Stimulated activated CD8-positive, alpha-beta memory T cell treated with anti-CD3 and anti-CD28 coated beads, Interleukin-15, amount 100 ng/mL, for 1 hour (primary cell): ENCODE data around the gene ERC2.

ENCODE experiments used
- DNase-seq: peaks from one replicate; pipeline ENCODE4 v3.0.0-alpha.2; 2020; ENCODE audit warnings: low read depth

Gene ERC2

DNA sequence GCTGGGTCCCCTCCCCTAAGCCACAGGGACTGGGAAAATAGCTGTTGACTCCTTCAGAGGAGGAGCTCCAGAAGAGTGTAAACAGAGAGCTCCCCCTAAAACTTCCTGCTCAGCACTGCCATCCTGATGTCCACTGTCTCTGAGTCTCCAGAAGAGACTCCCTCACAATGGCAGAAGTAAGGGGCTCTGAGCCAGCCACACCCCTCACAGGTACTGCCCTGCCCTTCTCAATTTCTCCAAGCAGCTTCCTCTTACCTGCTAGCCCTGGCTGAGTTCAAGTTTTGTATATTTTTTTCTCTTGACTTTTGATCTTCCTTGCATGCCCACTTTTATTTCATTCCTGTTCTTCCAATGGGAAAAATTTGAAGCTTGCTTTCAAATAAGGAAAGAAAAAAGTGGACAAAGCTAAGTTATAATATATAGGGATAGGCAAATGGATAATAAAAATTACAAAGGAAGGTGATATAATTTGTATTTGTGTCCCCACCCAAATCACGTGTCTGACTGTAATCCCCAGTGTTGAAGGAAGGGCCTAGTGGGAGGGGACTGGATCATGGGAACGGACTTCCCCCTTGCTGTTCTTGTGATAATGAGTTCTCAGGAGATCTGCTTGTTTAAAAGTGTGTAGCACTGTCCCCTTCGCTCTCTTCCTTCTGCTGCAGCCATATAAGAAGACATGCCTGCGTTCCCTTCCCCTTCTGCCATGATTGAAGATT, 539.0 kb downstream of the ERC2 start:
- DNase-seq = no peak

DNA sequence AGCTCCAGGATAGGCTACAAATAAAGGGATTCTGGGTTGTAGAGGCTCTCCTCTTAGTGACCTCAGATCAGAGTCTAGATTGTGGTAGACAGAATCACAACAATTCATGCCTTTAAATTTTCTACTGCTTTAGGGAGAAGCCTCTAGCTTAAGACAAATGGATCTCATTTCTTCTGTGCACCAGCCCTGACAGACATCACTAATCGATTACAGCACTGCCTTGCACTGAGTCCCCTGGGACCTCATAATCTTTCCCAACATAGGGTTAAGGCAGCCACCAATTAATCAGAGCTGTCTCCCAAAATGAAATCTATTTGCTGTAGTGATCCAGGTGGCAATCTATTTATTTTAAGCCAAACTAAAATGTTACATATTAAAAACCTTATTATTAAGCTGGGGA, 544.6 kb downstream of the ERC2 start:
- DNase-seq = no peak

DNA sequence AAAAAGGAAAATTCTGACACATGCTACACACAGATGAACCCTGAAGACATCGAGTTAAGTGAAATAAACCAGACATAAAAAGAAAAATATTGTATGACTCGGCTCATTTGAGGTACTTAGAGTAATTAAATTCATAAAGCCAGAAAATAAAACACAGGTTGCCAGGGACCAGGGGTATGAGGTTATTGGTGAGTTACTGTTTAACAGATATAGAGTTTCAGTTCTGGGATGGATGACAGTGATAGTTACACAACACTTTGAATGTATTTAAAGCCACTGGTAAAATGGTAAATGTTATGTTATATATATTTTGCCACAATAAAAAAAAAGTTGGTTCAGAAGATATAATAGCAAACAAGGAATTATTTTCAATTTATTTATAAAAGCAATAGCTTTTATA, 545.1 kb downstream of the ERC2 start:
- DNase-seq = no peak

DNA sequence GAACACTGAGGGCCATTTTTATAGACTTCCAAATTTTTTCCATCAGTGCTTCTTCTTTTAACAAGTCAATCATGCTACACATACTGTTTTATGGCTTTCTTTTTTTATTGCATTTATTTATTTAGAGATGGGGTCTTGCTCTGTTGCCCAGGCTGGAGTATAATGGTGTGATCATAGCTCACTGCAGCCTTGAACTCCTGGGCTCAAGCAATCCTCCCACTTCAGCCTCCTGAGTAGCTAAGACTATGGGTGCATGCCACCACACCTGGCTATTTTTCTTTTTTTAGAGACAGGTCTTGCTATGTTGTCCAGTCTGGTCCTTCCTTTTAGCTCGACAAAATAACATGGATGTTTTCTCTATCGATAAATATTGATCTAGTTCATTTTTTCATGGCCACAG, 555.4 kb downstream of the ERC2 start:
- no peak for DNase-seq

DNA sequence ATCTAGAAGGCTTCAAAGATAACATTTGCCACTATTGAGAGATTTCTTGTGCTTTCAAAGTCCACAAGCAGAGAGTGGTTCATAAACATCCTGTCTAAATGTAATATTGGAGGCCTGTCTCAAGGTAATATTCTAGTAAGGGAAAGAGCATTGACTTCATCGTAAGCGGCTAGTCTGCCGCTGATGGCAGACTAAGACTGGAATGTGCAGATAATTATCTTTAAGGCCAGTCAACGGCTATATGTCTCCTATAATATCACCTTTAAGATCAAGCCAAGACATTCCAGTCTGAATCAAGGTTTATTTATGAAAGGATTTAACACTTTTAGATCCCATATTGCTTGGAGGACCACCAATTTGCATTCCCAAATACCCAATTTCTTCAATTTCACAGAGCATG, 557.0 kb downstream of the ERC2 start:
- DNase-seq = no peak

DNA sequence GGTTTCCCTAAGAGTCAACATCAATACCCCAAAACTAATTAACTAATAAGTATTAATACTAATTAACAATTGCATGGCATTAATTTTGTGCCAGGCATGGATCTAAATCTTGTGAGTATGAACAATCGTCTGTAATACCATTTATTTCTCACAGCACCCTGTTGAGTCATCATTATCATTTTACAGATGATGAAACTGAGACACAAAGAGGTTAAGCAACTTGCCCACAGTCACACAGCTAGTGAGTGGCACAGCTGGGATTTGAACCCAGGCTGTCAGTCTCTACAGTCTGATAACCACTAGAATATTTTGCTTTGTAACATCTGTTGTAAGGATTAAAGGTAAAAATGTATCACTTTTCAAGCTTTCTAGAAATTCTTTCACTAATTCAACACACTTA, 557.7 kb downstream of the ERC2 start:
- DNase-seq = no peak

DNA sequence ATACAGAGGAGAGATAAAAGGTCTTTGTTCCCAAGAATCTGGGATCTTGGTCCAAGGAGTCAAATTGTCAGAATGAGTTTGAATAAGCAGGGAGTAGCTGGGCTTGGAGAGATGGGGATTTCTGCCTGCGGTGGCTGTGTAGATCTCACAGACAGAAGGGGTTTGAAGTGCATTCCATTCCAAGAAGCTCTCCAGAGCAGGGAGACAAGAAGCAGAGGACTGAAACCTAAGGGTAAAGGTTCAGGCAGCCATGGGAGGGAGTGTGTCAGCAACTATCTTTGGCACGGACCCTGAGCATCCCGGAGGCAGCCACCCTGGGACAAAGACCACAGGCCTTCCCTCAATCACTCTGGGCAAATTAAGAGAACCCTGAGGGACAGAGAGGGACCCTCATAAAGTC, 558.9 kb downstream of the ERC2 start:
- no peak for DNase-seq

DNA sequence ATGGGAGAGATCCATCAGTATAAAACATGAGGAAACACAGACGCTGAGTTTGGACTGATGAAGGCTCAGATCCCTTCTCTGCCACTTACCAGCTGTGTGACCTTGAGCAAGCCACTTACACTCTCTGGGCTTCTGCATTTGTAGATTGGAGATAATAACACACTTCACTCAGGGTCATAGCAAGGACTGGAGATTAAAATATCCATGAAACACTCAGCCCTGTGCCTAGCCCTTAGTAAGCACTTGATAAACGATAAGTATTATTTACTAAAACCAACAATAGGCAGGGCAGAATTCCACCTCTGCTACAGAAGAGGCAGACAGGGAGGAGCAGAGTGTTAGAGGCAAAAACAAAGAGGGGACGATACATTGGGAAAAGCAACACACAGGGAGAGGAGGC, 560.7 kb downstream of the ERC2 start:
- no peak for DNase-seq

DNA sequence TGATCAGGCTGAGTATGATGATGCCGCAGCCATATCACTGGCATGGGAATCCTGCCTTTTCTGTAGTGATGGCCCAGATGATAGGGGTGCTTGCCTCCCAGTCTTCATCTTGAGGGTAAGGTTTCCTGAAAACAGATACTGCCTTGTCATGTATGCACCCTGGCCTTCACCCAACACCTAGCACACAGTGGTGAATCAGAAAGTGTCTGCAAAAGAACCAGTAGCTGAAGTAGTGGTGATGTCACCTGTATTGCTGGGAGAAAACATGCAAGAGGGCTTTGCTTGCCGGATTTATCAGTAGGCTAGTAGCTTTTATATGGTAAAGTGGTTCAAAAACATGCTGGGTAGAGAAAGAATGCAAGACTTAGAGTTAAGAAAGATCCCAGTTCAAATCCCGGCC, 561.4 kb downstream of the ERC2 start:
- DNase-seq = no peak

DNA sequence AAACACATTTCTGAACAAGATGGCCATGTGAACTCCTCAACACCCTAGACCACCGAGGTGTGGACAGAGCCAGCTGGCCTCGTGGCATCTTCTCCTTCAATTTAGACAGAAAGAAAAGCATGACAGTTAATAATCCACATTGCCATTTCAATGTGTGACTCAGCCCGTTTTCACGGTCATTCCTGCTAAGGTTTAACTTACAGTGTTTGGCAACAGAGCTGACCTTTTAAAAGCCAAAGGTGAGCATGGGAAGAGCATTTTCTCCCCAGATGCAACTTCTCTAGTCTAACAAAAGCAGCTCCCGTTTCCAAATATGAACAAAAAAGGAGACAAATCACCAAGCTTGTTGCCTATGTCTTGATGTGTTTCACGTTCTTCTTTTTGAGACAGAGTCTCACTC, 563.6 kb downstream of the ERC2 start:
- no peak for DNase-seq

DNA sequence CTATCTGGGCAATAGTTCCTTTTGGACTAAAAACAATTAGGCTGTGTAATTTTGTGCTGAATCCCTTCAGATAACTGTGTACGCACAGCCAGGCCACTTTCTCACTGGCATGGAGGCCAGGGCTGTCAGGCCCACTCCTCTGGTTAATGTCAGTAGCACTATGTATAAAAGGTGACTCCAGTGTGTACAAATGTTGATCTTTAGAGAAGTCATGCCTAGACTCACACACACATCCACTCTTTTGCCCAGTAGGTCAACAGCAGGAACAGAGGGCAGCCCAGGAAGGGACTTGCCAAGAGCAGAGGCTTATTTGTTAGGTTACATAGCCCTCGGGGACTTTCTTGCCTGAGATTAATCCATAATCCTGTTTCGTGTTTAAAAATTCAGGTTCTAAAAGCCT, 564.6 kb downstream of the ERC2 start:
- no peak for DNase-seq

DNA sequence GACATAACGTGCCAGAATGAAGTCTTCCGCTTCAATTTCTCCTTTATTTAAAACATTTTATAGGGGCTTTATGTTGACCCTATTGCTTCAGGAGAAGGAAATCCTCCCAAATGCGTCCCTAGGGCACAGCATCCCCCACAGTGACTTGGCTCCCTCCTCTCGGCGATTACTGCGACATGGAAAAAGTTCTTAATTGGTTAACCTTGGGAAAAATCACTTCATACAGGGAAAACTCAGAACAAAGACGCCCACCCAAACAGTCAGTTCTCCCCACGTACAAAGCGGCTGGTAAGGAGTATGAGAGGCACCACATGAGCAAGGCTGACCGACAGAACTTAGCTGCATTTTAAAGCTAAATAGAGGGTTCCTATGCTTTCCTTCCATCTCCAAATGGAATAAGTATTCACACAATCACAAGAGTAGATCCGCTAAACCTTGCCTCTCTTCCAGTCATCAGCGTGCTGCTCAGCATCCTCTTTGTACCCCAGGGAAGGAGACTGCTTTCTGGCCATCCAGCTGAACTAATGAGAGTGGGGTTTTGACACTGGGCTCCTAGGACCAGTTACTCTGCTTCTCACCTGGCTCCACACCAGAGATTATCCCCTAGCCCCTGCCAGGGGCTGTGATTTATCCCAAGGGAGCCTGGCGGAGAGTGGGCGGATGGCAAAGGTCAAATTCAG, 565.9 kb downstream of the ERC2 start:
- DNase-seq = no peak

DNA sequence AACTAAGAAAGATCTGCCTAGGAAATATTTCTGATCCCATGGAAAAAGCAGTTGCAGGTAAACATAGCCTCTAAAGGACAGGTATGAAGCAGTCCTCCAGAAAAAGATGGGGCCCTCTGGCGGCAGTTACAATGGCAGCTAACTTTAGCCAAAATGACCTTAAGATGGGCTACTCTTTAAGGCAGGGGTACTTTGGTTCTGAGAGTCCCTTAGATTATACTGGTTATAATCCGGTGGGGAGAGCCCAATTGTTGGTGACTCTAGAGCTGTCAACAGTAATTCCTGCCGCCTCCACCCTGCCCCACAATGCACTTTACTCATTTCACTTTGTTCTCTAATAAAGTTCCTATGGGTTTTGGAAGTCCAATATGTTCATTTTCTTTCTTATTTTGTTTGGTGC, 568.4 kb downstream of the ERC2 start:
- no peak for DNase-seq

DNA sequence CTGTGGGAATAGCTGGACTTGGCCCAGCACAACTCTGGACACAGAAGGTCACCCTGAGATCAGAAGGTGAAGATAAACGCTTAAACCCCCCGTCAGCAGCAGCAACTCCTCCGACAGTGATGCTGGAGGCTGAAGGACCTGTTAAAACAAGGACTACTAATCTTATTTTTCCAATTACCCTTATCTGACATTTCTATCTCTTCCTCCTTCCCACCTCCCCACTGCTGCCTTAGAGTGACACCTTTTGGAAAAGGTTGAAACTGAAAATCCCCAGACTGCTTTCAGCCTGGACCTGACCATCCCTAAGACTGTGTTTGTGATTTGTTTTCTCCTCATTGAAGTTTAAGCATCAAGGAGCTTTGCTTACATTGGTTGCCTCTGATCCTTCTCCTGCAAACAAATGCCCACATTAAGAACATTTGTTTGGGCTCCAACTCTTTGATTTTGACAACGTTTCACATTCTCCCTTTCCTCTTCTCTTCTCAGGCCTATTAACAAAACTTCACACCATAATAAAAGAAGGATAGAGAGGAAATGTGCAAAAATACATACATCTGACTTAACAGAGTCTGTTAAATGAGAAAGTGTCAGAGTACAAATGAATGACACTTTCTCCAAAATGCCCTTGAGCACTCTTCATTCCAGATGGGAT, 570.6 kb downstream of the ERC2 start:
- DNase-seq = no peak

DNA sequence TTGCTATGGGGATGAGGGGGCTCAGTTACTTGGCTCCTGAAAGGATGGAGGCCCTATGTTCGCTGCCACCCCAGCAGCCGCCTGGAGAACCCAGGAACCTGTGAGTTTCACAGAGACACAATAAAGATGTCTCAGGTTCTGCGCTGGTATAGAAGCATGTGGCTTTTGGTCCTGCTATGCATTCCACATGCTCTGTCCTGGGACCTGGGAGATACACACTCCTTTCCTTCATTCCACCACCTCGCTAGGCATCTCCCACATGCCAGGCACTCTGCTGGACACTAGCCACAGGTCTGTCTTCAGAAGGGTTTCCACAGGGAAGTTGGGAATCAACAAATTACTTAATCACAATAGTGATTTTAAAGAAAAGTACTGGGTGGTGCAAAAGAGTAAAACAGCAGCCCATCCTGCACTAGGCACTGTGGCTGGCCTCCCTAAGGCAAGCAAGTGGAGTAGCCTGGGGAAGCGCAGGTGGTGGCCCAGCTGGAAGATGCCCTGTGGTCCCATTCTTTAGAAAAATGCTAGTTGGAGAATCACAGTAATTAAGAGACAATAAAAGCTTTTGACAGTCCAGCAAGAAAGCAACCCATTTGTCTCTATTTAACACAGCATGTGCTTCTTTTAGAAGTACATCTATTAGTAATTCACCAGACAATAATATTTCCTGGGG, 572.2 kb downstream of the ERC2 start:
- DNase-seq = no peak

DNA sequence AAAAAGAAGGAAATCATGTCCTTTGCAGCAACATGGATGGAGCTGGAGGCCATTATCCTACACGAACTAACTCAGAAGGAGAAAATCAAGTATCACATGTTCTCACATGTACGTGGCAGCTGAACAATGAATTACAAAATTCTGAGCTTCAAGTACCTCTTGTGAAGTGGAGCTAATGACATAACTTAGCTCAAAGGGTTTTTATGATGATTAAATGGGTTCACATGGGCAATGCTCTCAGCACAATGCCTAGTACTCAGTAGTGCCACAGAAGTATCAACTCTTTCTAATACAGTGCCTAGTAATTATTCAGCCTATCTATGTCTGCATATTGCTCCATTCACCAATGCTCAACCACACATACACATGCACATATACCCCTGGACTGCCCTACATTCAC, 573.7 kb downstream of the ERC2 start:
- no peak for DNase-seq

DNA sequence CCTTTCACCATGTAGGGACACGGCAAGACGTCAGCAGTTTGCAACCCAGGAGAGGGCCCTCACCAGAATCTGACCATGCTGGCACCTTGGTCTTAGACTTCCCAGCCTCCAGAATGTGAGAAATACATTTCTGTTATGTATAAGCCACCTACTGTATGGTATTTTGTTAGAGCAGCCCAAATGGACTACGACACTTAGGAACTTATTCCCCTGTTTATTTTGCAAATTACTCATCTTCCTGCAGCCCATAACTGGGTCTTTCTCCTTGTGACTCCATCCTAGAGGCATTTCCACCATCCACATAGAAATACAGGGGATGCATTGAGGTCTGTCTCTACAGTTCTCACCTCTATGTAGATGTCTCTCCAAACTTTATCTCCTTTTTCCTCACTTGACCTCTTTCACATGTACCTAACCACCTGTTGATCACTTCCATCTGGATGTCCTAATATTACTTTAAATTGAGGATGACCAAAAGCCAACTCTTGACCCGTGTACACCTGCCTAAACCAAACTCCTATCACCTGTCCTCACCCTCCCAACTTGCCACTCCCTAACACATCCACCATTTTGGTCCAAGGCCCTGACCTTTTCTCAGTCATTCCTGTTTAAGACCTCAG, 575.1 kb downstream of the ERC2 start:
- DNase-seq = no peak

DNA sequence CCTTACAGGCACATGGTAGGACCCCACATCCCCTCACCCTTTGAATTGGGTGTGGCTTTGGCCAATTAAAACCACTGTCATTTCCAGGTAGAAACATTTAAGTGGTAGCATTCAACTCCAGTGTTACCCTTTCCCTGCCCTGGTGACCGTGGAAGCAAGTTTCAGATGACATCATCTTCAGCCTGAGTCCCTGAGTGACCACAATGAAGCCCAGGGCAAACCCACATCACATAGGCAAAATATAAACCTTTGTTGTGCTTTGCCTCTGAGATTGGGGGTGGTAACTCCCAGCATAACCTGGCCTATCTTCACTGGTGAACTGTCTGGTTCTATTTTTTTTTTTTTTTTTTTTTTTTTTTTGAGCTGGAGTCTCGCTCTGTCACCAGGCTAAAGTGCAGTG, 577.2 kb downstream of the ERC2 start:
- DNase-seq = no peak

DNA sequence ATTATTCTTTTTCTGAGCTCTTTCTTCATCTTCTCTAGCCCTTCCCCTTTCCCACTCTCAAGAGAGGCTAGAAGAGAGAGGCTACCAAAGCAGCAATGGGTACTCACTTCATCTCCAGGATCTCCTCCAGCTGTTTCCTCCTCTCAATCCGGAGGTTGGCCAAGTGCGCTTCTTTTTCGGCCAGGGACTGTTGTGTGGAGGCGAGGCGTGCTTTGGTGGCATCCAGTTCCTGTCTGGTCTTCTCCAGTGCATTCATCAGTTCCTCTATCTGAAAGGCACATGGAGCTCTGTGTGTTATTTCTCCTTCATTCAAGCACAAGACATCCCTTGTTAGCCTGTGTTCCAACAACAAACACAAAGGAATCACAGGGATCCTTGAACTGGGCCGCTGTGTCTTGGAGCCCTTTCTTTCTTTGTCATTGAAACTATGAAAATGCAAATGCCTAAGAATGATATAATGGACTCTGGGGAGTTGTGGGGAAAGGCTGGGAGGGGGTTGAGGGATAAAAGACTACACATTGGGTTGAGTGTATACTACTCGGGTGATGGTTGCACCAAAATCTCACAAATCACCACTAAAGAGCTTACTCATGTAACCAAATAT, 579.9 kb downstream of the ERC2 start:
- no peak for DNase-seq

DNA sequence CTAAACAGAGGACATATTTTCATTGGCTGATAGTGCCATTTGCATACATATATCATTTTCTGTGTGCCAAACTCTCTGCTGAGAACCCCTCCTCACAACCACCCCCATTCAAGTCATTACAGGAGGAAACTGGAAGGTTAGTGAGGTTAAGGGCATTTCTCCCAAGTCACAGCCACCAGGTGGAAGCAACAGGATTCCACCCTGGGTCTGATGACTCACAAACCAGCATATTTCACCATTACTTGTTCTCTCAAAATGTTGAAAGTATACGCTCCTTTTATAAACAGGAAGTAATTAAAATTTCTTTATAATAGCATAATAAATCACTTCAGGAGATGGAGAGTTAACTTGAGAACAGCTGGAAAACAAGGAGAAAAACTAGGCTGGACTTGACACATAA, 582.5 kb downstream of the ERC2 start:
- DNase-seq = no peak

DNA sequence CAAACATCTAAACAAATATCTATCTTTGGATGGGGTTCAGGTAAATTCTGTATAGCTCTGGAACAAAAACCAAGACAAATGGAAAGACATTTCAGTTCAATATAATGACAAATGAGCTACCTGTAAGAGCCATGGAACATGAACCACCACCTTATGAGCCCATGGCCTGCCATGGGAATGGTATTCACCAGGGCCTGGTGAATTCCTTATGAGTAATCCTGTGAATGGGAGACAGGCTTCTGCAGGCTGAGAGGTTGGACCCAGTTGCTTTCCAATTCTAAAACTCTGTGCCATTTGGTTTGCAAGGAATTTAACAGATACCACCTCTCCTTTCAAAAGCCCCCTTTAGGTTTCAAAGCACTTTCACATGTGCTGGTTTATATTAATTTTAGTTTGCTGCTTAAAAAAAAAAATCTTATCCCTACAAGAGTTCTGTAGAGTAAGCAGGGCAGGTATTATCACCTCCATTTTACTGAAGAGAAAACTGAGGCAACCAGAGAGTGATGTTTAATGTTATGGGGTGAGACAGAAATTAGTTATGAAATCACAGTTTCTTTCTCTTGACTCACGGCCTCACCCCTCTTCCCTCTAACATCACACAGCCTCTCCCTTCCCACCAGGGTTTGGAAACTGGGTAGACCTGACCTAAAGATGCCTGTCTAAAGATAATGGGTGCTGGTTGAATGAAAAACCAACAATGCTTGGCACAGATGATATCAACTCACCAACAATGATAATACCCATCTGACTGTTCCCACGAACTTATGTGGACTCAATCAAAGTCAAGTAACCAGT, 583.6 kb downstream of the ERC2 start:
- no peak for DNase-seq
